Measurements from ENCODE around the gene AUTS2. TPM values are rescaled to one million over a fixed set of nuclear protein-coding genes. Genes with fewer than 3 reads are reported as not detected.
A peak's percentile ranks its signal among the peaks of the same experiment; 100 is the strongest.
"Not testable (repeated sequence)": the region's sequence is repeated elsewhere in the genome, so short reads cannot be mapped to it uniquely, and the experiment has no call there.

Gene AUTS2
- polyA plus RNA-seq, 4 donors, result 69.8 to 109 (median 76.8) TPM

- DNase-seq (ENCODE audit: low read depth in 4 of 4, low spot score in 3 of 4), result no peak
Observed at GRCh38 chr7:70789481-70790214, 1191.4 kb downstream of the AUTS2 start.

- no peak for DNase-seq (ENCODE audit: low read depth in 4 of 4, low spot score in 3 of 4)
Observed at GRCh38 chr7:70790215-70791073, 1192.2 kb downstream of the AUTS2 start.

- no peak for DNase-seq (ENCODE audit: low read depth in 4 of 4, low spot score in 3 of 4)
Observed at GRCh38 chr7:70791341-70791740, 1193.1 kb downstream of the AUTS2 start.

GRCh38 chr7:70793060-70793459, 1194.8 kb downstream of the AUTS2 start:
- no peak for DNase-seq (ENCODE audit: low read depth in 4 of 4, low spot score in 3 of 4)

- DNase-seq (ENCODE audit: low read depth in 4 of 4, low spot score in 3 of 4), result no peak
Observed at GRCh38 chr7:70793821-70794220, 1195.5 kb downstream of the AUTS2 start.

- DNase-seq (ENCODE audit: low read depth in 4 of 4, low spot score in 3 of 4), result no peak
Observed at GRCh38 chr7:70794962-70795361, 1196.7 kb downstream of the AUTS2 start.

- DNase-seq (ENCODE audit: low read depth in 4 of 4, low spot score in 3 of 4), result no peak
Observed at GRCh38 chr7:70795948-70796347, 1197.7 kb downstream of the AUTS2 start.

GRCh38 chr7:70797109-70797514, 1198.8 kb downstream of the AUTS2 start:
- no peak for DNase-seq (ENCODE audit: low read depth in 4 of 4, low spot score in 3 of 4)

- no peak for DNase-seq (ENCODE audit: low read depth in 4 of 4, low spot score in 3 of 4)
Observed at GRCh38 chr7:70799841-70800405, 1201.6 kb downstream of the AUTS2 start.

GRCh38 chr7:70805360-70805759, 1207.1 kb downstream of the AUTS2 start:
- no peak for DNase-seq (ENCODE audit: low read depth in 4 of 4, low spot score in 3 of 4)

- DNase-seq (ENCODE audit: low read depth in 4 of 4, low spot score in 3 of 4), result no peak
Observed at GRCh38 chr7:70807650-70808049, 1209.4 kb downstream of the AUTS2 start.

- DNase-seq (ENCODE audit: low read depth in 4 of 4, low spot score in 3 of 4), result no peak
Observed at GRCh38 chr7:70808876-70809275, 1210.6 kb downstream of the AUTS2 start.

- no peak for DNase-seq (ENCODE audit: low read depth in 4 of 4, low spot score in 3 of 4)
Observed at GRCh38 chr7:70810558-70811139, 1212.4 kb downstream of the AUTS2 start.

- no peak for DNase-seq (ENCODE audit: low read depth in 4 of 4, low spot score in 3 of 4)
Observed at GRCh38 chr7:70812511-70812910, 1214.2 kb downstream of the AUTS2 start.

- not testable (repeated sequence) for DNase-seq (ENCODE audit: low read depth in 4 of 4, low spot score in 3 of 4)
Observed at GRCh38 chr7:70822490-70822889, 1224.2 kb downstream of the AUTS2 start.

GRCh38 chr7:70829221-70830059, 1231.2 kb downstream of the AUTS2 start:
- DNase-seq (ENCODE audit: low read depth in 4 of 4, low spot score in 3 of 4), result peak; percentile 20 to 42 (median 34)

- DNase-seq (ENCODE audit: low read depth in 4 of 4, low spot score in 3 of 4), result no peak
Observed at GRCh38 chr7:70830060-70830395, 1231.8 kb downstream of the AUTS2 start.

GRCh38 chr7:70830426-70830825, 1232.2 kb downstream of the AUTS2 start:
- DNase-seq (ENCODE audit: low read depth in 4 of 4, low spot score in 3 of 4), result no peak

- no peak for DNase-seq (ENCODE audit: low read depth in 4 of 4, low spot score in 3 of 4)
Observed at GRCh38 chr7:70833726-70834125, 1235.5 kb downstream of the AUTS2 start.

GRCh38 chr7:70834424-70834823, 1236.1 kb downstream of the AUTS2 start:
- no peak for DNase-seq (ENCODE audit: low read depth in 4 of 4, low spot score in 3 of 4)

Measured in left renal pelvis (tissue), 4 donors.